Measurements from ENCODE around the gene ING2.

DNA sequence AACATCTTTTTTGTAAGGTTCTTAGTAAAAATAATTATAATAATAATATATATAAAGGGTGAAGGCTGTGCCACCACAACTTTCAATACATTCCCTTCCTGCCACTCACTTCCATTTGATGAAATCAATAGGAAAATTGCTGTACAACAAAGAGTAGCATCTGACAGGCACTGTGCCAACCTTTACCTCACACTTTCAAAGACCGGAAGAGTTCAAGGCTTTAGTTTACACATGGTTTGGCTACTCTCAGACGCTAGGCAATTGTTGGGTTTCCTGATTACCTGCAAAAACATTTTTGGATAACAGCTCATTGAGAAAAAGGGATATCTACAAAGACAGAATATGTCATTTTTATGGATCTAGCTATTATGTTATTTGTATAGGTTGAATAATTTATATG, 5.5 kb upstream of the ING2 start:
- TF ChIP-seq, protein P1, sequence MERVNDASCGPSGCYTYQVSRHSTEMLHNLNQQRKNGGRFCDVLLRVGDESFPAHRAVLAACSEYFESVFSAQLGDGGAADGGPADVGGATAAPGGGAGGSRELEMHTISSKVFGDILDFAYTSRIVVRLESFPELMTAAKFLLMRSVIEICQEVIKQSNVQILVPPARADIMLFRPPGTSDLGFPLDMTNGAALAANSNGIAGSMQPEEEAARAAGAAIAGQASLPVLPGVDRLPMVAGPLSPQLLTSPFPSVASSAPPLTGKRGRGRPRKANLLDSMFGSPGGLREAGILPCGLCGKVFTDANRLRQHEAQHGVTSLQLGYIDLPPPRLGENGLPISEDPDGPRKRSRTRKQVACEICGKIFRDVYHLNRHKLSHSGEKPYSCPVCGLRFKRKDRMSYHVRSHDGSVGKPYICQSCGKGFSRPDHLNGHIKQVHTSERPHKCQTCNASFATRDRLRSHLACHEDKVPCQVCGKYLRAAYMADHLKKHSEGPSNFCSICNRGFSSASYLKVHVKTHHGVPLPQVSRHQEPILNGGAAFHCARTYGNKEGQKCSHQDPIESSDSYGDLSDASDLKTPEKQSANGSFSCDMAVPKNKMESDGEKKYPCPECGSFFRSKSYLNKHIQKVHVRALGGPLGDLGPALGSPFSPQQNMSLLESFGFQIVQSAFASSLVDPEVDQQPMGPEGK (CRISPR knock-in tag; IDR thresholded peaks at IDR 0.05; ENCODE audit: borderline replicate concordance), result no peak
- TF ChIP-seq ZFP3 (CRISPR knock-in tag; IDR thresholded peaks at IDR 0.05), result no peak

All from SK-N-SH treated with all-trans-retinoic acid at 6 μM for 48 hours (cell line).